Left ventricle myocardium inferior (tissue), 1 donor: ENCODE measurements around the gene KLHL40. TPM values are rescaled to one million over a fixed set of nuclear protein-coding genes. Genes with fewer than 3 reads are reported as not detected.
A peak's percentile ranks its signal among the peaks of the same experiment; 100 is the strongest.

Source experiments
- DNase-seq: peaks from one replicate; pipeline ENCODE4 v3.0.0-alpha.2; 2020
- H3K27ac ChIP-seq: fragments of 200-600 bp; replicated peaks from 2 replicates; pipeline ENCODE4 v1.8.0; 2021
- H3K27me3 ChIP-seq: fragments of 200-600 bp; 2 replicates; pipeline ENCODE4 v1.8.0; 2021; ENCODE audit warnings: low read depth
- H3K36me3 ChIP-seq: fragments of 200-600 bp; 2 replicates; pipeline ENCODE4 v1.8.0; 2021
- H3K4me1 ChIP-seq: fragments of 200-600 bp; 2 replicates; pipeline ENCODE4 v1.8.0; 2021
- H3K4me3 ChIP-seq: fragments of 200-600 bp; 2 replicates; pipeline ENCODE4 v1.8.0; 2021; ENCODE audit warnings: mild to moderate bottlenecking, moderate library complexity
- H3K9me3 ChIP-seq: fragments of 200-600 bp; replicated peaks from 2 replicates; pipeline ENCODE4 v1.8.0; 2021
- intact Hi-C: fragments of 100-400 bp; cut with micrococcal nuclease; formaldehyde crosslinking; loops from one replicate; pipeline ENCODE4 v1.11.0; 2022
- total RNA-seq: library from RNA; stranded (reverse); fragmentation: NEBNext Ultra II Directional; extraction: Animal tissue kit (Norgen Biotek cat#: 25700); gene quantifications from one replicate; pipeline ENCODE4 v1.2.1, GENCODE V29; 2021
- TF ChIP-seq, protein P1 (sequence below): fragments of 200-600 bp; IDR thresholded peaks from 2 replicates; pipeline ENCODE4 v1.8.0; 2021; ENCODE audit warnings: antibody characterized with exemption, mild to moderate bottlenecking, borderline replicate concordance
- donor health status: DM: no; HTN: yes; CAD: no; lungs with severe emphysema.

Gene KLHL40
- total RNA-seq, 1 donor from 2014 or later: 0.22 TPM

DNA sequence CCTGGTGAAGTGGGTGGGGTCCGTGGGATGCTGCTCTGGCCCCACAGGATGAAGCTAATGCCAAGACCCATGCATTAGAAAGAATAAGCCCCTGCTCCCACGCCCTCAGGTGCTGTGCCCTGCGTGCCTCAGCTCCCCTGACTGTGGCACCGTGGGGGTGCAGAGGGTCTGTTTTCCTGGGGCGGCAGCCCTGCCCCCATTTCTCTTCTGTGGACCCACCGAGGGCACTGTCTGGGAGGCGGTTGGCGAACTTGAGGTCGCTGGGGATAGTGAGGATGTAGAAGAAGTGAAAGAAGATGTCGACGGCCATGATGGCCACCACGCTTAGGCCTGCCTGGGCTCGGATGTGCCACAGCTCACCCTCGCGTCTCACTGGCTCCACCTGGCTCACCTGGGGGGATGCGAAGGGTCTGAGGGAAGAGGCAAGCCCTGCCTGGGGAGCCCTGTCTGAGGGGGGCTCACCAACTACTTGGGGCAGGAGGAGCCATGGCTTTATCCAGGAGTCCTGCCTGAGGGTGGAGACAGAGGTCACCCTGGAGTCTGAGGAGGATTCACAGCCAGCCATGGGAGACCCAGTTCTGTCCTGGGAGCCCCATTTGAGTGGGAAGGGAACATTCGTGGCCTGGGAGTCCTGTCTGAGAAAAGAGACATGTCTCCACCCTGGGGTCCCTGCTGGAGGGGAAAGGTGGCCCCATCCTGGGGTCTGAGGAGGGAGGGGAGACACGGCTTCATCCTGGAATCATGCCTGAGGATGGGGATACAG, 12.1 kb downstream of the KLHL40 start:
- Histone ChIP-seq H3K9me3 (no peaks in the 10 kb centered on the region), H3K4me3 (no peak overlapping the region), H3K36me3 (no peaks in the 10 kb centered on the region), H3K27me3 (peaks cover 10% of the 10 kb centered on the region), H3K4me1 (peaks cover 37% of the 10 kb centered on the region), H3K27ac (peak overlapping the region; percentile 76)
- TF ChIP-seq, protein P1, sequence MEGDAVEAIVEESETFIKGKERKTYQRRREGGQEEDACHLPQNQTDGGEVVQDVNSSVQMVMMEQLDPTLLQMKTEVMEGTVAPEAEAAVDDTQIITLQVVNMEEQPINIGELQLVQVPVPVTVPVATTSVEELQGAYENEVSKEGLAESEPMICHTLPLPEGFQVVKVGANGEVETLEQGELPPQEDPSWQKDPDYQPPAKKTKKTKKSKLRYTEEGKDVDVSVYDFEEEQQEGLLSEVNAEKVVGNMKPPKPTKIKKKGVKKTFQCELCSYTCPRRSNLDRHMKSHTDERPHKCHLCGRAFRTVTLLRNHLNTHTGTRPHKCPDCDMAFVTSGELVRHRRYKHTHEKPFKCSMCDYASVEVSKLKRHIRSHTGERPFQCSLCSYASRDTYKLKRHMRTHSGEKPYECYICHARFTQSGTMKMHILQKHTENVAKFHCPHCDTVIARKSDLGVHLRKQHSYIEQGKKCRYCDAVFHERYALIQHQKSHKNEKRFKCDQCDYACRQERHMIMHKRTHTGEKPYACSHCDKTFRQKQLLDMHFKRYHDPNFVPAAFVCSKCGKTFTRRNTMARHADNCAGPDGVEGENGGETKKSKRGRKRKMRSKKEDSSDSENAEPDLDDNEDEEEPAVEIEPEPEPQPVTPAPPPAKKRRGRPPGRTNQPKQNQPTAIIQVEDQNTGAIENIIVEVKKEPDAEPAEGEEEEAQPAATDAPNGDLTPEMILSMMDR: no peak
- intact Hi-C loops: no loop called here
- no peak for DNase-seq

DNA sequence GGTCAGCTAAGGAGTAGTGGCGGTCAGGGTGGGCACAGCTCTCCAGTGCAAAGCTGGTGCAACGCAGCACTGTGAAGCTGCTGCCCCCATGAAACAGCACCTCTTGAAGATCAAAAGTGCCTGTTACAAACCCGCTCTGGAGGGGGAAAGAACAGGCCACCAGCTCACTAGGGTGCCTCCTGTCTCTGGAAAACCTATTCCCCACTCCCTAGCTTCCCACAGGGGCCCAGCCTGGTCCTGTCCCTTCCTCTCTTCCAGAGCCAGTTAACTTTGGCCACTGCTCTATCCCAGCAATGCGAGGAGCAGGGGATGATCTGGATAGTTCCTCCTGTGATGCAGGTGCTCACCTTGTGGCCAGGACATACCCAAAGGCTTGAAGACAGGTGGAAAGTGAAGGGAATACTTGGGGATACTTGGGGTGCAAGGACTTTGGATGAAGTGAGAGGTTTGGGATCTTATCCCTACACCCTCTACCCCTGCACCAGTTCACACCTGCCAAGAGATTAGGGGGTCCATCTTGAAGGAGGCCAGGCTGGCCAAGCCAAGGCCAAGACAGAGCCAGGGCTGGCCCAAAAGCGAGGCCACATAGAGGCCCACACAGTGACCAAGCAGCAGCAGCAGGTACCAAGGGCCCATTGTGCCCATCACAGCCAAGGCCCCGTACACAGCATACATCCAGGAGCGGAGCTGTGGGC, 13.0 kb downstream of the KLHL40 start:
- H3K36me3 ChIP-seq: no peaks in the 10 kb centered on the region
- TF ChIP-seq, protein P1: no peak
- peaks cover 43% of the 10 kb centered on the region for H3K4me1 ChIP-seq
- H3K4me3 ChIP-seq: peak overlapping the region; percentile 57
- no peak for DNase-seq
- peak overlapping the region; percentile 76 for H3K27ac ChIP-seq
- intact Hi-C loops: no loop called here
- no peaks in the 10 kb centered on the region for H3K9me3 ChIP-seq
- H3K27me3 ChIP-seq: peaks cover 13% of the 10 kb centered on the region

DNA sequence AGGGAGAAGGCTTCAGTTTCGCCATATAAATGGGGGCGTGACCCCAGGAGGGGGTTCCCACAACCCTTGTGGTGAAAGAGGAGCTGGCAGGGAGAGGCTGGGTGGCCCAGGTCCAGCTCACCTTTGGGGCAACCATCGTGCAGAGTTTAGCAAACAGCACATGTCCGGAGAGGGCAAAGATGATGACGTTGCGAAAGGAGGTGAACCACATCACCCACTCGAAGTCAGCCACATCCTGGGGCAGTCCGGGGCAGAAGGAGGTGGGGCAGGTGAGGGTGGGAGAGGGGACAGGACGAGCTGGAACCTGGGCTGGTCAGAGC, 13.5 kb downstream of the KLHL40 start:
- Histone ChIP-seq H3K4me1 (peaks cover 48% of the 10 kb centered on the region), H3K27ac (peak overlapping the region; percentile 76), H3K4me3 (peak overlapping the region; percentile 57), H3K27me3 (peaks cover 13% of the 10 kb centered on the region), H3K36me3 (no peaks in the 10 kb centered on the region), H3K9me3 (no peaks in the 10 kb centered on the region)
- intact Hi-C loops: no loop called here
- DNase-seq: no peak
- TF ChIP-seq, protein P1: no peak

DNA sequence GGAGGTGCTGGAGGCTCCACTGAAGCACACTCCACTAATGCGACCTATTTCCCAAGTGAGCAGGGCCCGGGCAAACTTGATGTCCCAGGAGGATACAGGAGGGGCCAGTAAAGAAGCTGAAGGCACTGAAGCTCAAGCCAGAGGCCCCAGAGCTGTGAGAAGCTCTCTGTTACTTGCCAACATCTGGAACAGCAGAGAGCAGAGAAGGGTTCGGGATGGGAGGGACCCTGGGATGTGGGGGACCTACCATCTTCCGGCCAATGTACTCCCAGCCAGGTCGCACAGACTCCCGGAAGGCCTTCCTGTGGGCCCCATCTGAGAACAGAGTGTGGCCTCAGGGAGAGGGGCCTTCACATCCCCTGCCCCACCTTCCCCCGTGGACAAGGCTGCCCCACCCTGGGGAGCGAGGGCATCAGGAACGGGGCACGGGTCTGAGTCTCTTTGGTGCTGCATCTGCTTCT, 14.2 kb downstream of the KLHL40 start:
- H3K27ac ChIP-seq: peak overlapping the region; percentile 76
- TF ChIP-seq, protein P1: no peak
- DNase-seq: no peak
- peaks cover 13% of the 10 kb centered on the region for H3K27me3 ChIP-seq
- H3K9me3 ChIP-seq: no peaks in the 10 kb centered on the region
- intact Hi-C loops: no loop called here
- no peaks in the 10 kb centered on the region for H3K36me3 ChIP-seq
- peak overlapping the region; percentile 57 for H3K4me3 ChIP-seq
- peaks cover 54% of the 10 kb centered on the region for H3K4me1 ChIP-seq

DNA sequence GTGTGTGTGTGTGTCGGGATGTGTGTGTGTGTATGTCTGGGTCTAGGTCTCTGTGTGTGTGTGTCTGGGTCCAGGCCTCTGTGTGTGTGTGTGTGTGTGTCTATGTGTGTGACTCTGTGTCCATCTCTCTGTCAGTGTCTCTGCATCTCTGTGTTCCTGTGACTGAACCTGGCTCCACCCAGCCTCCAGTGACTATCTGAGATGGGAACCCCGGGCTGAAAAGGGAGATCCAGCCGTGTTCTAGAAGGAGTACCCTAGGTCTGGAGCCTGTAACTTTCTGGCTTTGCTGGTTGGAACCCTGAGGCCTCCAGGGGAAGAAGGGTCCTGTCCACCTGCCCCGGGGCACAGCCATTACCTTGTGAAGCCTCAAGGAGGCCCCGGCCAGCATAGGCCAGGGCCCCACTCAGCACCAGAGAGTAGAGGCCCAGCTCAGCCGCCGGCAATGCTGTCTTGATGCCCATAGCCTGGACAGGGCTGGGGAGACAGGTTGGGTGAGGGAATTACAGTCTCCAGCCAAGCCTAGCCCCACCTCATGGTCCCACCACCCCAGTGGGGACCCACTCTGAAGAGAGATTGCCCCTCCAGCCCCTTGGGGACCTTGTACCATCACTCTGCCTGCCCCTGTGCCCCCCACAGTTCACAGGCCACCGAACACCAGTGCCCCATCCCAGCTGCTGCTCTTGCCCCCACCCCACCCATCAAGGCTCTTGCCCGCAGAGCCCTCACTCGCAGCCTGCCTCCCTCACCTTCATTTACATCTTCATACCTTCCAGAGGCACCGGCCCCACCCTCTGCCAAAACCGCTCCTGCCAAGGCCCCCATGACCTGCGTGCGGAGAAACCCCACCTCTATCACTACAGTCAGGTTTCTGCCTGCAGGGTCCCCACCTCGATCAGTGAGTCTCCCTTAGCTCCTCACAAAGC, 15.3 kb downstream of the KLHL40 start:
- H3K27ac ChIP-seq: peak overlapping the region; percentile 98
- H3K4me1 ChIP-seq: peaks cover 65% of the 10 kb centered on the region
- H3K27me3 ChIP-seq: peaks cover 13% of the 10 kb centered on the region
- TF ChIP-seq, protein P1: no peak
- no peaks in the 10 kb centered on the region for H3K9me3 ChIP-seq
- intact Hi-C loops: no loop called here
- no peak for DNase-seq
- H3K4me3 ChIP-seq: peak overlapping the region; percentile 67
- H3K36me3 ChIP-seq: no peaks in the 10 kb centered on the region
